ENCODE measurements around the gene NFYC. TPM values are rescaled to one million over a fixed set of nuclear protein-coding genes. Genes with fewer than 3 reads are reported as not detected.

NFYC gene
- polyA plus RNA-seq, 1 of the 3 experiments (the other 2 are of a cell fraction): 72.4 TPM

GRCh38 chr1:40740039-40740996 lies 48.8 kb downstream of the NFYC start:
- Histone ChIP-seq H3K79me2 (ENCODE audit: insufficient read depth) (peaks cover 77% of the 10 kb centered on the region), H3K27me3 (ENCODE audit: insufficient read depth) (no peaks in the 10 kb centered on the region), H3K36me3 (replicated peaks in 1 of 2; ENCODE audit: control insufficient read depth in 1 of 2, insufficient read depth in 2 of 2, low read length in 1 of 2) (peaks cover 42 to 46% of the 10 kb centered on the region in 2 experiments), H3K9ac (no peak overlapping the region), H3K4me1 (ENCODE audit: control insufficient read depth in 1 of 2, insufficient read depth in 2 of 2, low read depth in 1 of 2, low read length in 1 of 2) (0 out of 4 replicates have a peak, but pooled peaks cover 0 to 7% of the 10 kb centered on the region in 2 experiments), H2AFZ (ENCODE audit: low read depth) (no peak overlapping the region), H3K9me3 (no peaks in the 10 kb centered on the region), H3K4me3 (ENCODE audit: low read depth in 2 of 2, low read length in 1 of 2) (no peak overlapping the region), H3K9me2 (no peaks in the 10 kb centered on the region), H3K27ac (ENCODE audit: low read depth in 2 of 2, low read length in 1 of 2) (no peak overlapping the region), H4K20me1 (ENCODE audit: insufficient read depth) (no peaks in the 10 kb centered on the region), H3K4me2 (no peak overlapping the region), H3F3A (replicated peaks; ENCODE audit: insufficient read depth) (peaks cover 5% of the 10 kb centered on the region)
- DNase-seq: no peak
- CTCF ChIA-PET: interaction anchor here (0.8 to 1.8 kb wide), 2 partner anchors 11 to 51 kb away, joined by 3 to 7 read pairs; no protein-coding TSS in a partner anchor
- POLR2A ChIA-PET: no interaction called here
- TF ChIP-seq RAD21 (IDR thresholded peaks at IDR 0.05; ENCODE audit: low read length): no peak
- no peak for TF ChIP-seq CTCF (IDR thresholded peaks at IDR 0.05)
- TF ChIP-seq EP300 (IDR thresholded peaks at IDR 0.05; ENCODE audit: borderline replicate concordance in 1 of 2, low read depth in 1 of 2, low read length in 1 of 2): no peak
- no peak for TF ChIP-seq USF1 (IDR thresholded peaks at IDR 0.05; ENCODE audit: borderline replicate concordance, low read depth)
- no peak for TF ChIP-seq FOXM1 (IDR thresholded peaks at IDR 0.05; ENCODE audit: low read depth)
- TF ChIP-seq CHD2 (IDR thresholded peaks at IDR 0.05; ENCODE audit: low read length, partially characterized antibody): no peak
- WGBS (ENCODE audit: low lambda C conversion rate): 91% methylated on average over 6 of the region's 6 CpGs

GRCh38 chr1:40740997-40741736 lies 49.7 kb downstream of the NFYC start:
- no peaks in the 10 kb centered on the region for H3K9me2 ChIP-seq
- no peak overlapping the region for H2AFZ ChIP-seq (ENCODE audit: low read depth)
- no peak overlapping the region for H3K27ac ChIP-seq (ENCODE audit: low read depth in 2 of 2, low read length in 1 of 2)
- H3F3A ChIP-seq (replicated peaks; ENCODE audit: insufficient read depth): peaks cover 5% of the 10 kb centered on the region
- 0 out of 4 replicates have a peak, but pooled peaks cover 0 to 7% of the 10 kb centered on the region in 2 experiments for H3K4me1 ChIP-seq (ENCODE audit: control insufficient read depth in 1 of 2, insufficient read depth in 2 of 2, low read depth in 1 of 2, low read length in 1 of 2)
- WGBS (ENCODE audit: low lambda C conversion rate): 97% methylated on average over 7 of the region's 7 CpGs
- ChIA-PET CTCF (interaction anchor here (0.8 kb wide), 1 partner anchor 50 kb away, joined by 3 read pairs; no protein-coding TSS in a partner anchor), POLR2A (no interaction called here)
- H3K27me3 ChIP-seq (ENCODE audit: insufficient read depth): no peaks in the 10 kb centered on the region
- H3K9ac ChIP-seq: no peak overlapping the region
- no peak overlapping the region for H3K4me2 ChIP-seq
- no peaks in the 10 kb centered on the region for H3K9me3 ChIP-seq
- no peak overlapping the region for H3K4me3 ChIP-seq (ENCODE audit: low read depth in 2 of 2, low read length in 1 of 2)
- H3K36me3 ChIP-seq (replicated peaks in 1 of 2; ENCODE audit: control insufficient read depth in 1 of 2, insufficient read depth in 2 of 2, low read length in 1 of 2): peaks cover 42 to 48% of the 10 kb centered on the region in 2 experiments
- no peaks in the 10 kb centered on the region for H4K20me1 ChIP-seq (ENCODE audit: insufficient read depth)
- peaks cover 69% of the 10 kb centered on the region for H3K79me2 ChIP-seq (ENCODE audit: insufficient read depth)
- no peak for DNase-seq
- TF ChIP-seq TEAD4 (IDR thresholded peaks at IDR 0.05; ENCODE audit: borderline replicate concordance, insufficient read depth): no peak
- TF ChIP-seq TAF1 (IDR thresholded peaks at IDR 0.05; ENCODE audit: borderline replicate concordance, low read depth, low read length): no peak
- TF ChIP-seq CHD2 (IDR thresholded peaks at IDR 0.05; ENCODE audit: low read length, partially characterized antibody): no peak
- no peak for TF ChIP-seq TCF12 (IDR thresholded peaks at IDR 0.05)
- TF ChIP-seq FOXJ3 (CRISPR knock-in tag; IDR thresholded peaks at IDR 0.05): no peak
- TF ChIP-seq SIN3A (IDR thresholded peaks at IDR 0.05; ENCODE audit: borderline replicate concordance, low read depth, low read length): no peak
- no peak for TF ChIP-seq JUND (IDR thresholded peaks at IDR 0.05)
- TF ChIP-seq GABPA (IDR thresholded peaks at IDR 0.05; ENCODE audit: low read depth): no peak
- no peak for TF ChIP-seq EZH2phosphoT487 (IDR thresholded peaks at IDR 0.05; ENCODE audit: borderline replicate concordance, low read depth)
- no peak for TF ChIP-seq MAX (IDR thresholded peaks at IDR 0.05; ENCODE audit: low read depth)
- TF ChIP-seq EP300 (IDR thresholded peaks at IDR 0.05; ENCODE audit: borderline replicate concordance in 1 of 2, low read depth in 1 of 2, low read length in 1 of 2): no peak
- TF ChIP-seq USF2 (IDR thresholded peaks at IDR 0.05; ENCODE audit: borderline replicate concordance, low read depth, low read length): no peak
- no peak for TF ChIP-seq NRF1 (IDR thresholded peaks at IDR 0.05; ENCODE audit: low read depth, low read length)
- no peak for TF ChIP-seq NFIC (IDR thresholded peaks at IDR 0.05; ENCODE audit: borderline replicate concordance)
- no peak for TF ChIP-seq YY1 (IDR thresholded peaks at IDR 0.05; ENCODE audit: low read depth)
- TF ChIP-seq RXRA (IDR thresholded peaks at IDR 0.05; ENCODE audit: borderline replicate concordance, low read depth): no peak

Measured in SK-N-SH (cell line).